HepG2 (cell line): ENCODE data around the gene PRDM12.

ENCODE experiments used
- KLF16 ChIP-seq, 2 experiments: sonication (generic) in 1 of 2; formaldehyde crosslinking in 1 of 2; IDR thresholded peaks; 2 replicates each; pipeline versions ENCODE4 v1.6.1 to v1.8.0; 2016 to 2023; ENCODE audit warnings: missing genetic modification reagents in 2 of 2, missing compliant biosample characterization in 1 of 2
- PHF8 ChIP-seq: sonication (generic); formaldehyde crosslinking; IDR thresholded peaks from 2 replicates; pipeline ENCODE4 v1.5.0; 2020; ENCODE audit warnings: missing genetic modification reagents
- POLR2A ChIP-seq, 2 experiments: IDR thresholded peaks; 2 replicates each; pipeline ENCODE4 v1.6.1; 2011; ENCODE audit warnings: low read depth in 2 of 2, low read length in 2 of 2, mild to moderate bottlenecking in 1 of 2, moderate library complexity in 1 of 2; ENCODE audit not compliant: insufficient read depth in 1 of 2
- RFX1 ChIP-seq: fragments of 450-650 bp; IDR thresholded peaks from 2 replicates; pipeline ENCODE4 v1.6.1; 2017
- USF2 ChIP-seq, 2 experiments: sonication (generic) in 1 of 2; formaldehyde crosslinking in 1 of 2; IDR thresholded peaks; 2 replicates each; pipeline versions ENCODE4 v1.5.1 to v1.6.1; 2011 to 2020; ENCODE audit warnings: borderline replicate concordance in 1 of 2, low read depth in 1 of 2, low read length in 1 of 2, mild to moderate bottlenecking in 1 of 2, missing genetic modification reagents in 1 of 2, moderate library complexity in 1 of 2
- ZMYM2 ChIP-seq: sonication (generic); formaldehyde crosslinking; IDR thresholded peaks from 2 replicates; pipeline ENCODE4 v1.8.0; 2022; ENCODE audit warnings: mild to moderate bottlenecking, missing genetic modification reagents
- ZNF121 ChIP-seq: sonication (generic); formaldehyde crosslinking; IDR thresholded peaks from 2 replicates; pipeline ENCODE4 v1.5.0; 2020; ENCODE audit warnings: mild to moderate bottlenecking, missing genetic modification reagents
- ZNF3 ChIP-seq: IDR thresholded peaks from 2 replicates; pipeline ENCODE4 v1.7.0; 2017; ENCODE audit warnings: inconsistent platforms
- ZSCAN9 ChIP-seq: IDR thresholded peaks from 2 replicates; pipeline ENCODE4 v1.6.1; 2016; ENCODE audit warnings: borderline replicate concordance
- TF ChIP-seq, protein P1 (sequence below): sonication (generic); formaldehyde crosslinking; IDR thresholded peaks from 2 replicates; pipeline ENCODE4 v1.4.0; 2020; ENCODE audit warnings: mild to moderate bottlenecking, missing genetic modification reagents, borderline replicate concordance
- TF ChIP-seq, protein P2 (sequence below): IDR thresholded peaks from 2 replicates; pipeline ENCODE4 v1.6.1; 2012; ENCODE audit warnings: inconsistent platforms

DNA sequence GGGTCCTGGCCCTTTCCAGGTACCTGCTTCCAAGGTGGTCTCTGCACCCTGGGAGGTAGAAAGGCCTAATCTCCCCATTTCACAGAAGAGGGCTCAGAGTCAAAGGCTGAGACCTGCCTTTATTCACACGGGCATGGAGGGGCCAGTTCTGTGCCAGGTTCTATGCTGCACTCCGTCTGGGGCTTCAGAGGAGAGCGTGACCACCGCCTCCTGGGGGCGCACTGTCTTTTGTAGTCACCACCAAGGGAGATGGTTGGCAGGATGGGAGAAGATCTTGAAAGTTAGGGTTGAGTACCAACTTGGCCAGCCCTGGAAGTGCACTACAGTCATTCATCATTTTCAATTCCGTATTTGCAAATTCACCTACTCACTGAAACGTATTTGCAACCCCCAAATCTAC is 23.7 kb upstream of the PRDM12 start:
- TF ChIP-seq ZSCAN9 (CRISPR knock-in tag) (no peak), ZNF3 (CRISPR knock-in tag) (no peak), USF2 (IDR thresholded peaks at IDR 0.05; ENCODE audit: low read depth, low read length) (no peak), USF2 (CRISPR knock-in tag; IDR thresholded peaks at IDR 0.05; ENCODE audit: borderline replicate concordance) (no peak), RFX1 (no peak), POLR2A (IDR thresholded peaks at IDR 0.05; ENCODE audit: insufficient read depth in 1 of 2, low read depth in 2 of 2, low read length in 2 of 2) (no peak), ZMYM2 (CRISPR knock-in tag) (no peak), ZNF121 (CRISPR knock-in tag) (no peak), KLF16 (CRISPR knock-in tag; IDR thresholded peaks at IDR 0.05) (no peak), PHF8 (no peak)
- TF ChIP-seq, protein P1, sequence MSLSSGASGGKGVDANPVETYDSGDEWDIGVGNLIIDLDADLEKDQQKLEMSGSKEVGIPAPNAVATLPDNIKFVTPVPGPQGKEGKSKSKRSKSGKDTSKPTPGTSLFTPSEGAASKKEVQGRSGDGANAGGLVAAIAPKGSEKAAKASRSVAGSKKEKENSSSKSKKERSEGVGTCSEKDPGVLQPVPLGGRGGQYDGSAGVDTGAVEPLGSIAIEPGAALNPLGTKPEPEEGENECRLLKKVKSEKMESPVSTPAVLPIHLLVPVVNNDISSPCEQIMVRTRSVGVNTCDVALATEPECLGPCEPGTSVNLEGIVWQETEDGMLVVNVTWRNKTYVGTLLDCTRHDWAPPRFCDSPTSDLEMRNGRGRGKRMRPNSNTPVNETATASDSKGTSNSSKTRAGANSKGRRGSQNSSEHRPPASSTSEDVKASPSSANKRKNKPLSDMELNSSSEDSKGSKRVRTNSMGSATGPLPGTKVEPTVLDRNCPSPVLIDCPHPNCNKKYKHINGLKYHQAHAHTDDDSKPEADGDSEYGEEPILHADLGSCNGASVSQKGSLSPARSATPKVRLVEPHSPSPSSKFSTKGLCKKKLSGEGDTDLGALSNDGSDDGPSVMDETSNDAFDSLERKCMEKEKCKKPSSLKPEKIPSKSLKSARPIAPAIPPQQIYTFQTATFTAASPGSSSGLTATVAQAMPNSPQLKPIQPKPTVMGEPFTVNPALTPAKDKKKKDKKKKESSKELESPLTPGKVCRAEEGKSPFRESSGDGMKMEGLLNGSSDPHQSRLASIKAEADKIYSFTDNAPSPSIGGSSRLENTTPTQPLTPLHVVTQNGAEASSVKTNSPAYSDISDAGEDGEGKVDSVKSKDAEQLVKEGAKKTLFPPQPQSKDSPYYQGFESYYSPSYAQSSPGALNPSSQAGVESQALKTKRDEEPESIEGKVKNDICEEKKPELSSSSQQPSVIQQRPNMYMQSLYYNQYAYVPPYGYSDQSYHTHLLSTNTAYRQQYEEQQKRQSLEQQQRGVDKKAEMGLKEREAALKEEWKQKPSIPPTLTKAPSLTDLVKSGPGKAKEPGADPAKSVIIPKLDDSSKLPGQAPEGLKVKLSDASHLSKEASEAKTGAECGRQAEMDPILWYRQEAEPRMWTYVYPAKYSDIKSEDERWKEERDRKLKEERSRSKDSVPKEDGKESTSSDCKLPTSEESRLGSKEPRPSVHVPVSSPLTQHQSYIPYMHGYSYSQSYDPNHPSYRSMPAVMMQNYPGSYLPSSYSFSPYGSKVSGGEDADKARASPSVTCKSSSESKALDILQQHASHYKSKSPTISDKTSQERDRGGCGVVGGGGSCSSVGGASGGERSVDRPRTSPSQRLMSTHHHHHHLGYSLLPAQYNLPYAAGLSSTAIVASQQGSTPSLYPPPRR (CRISPR knock-in tag) = no peak
- TF ChIP-seq, protein P2, sequence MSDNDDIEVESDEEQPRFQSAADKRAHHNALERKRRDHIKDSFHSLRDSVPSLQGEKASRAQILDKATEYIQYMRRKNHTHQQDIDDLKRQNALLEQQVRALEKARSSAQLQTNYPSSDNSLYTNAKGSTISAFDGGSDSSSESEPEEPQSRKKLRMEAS = no peak
